Calu3 (cell line): ENCODE results near the gene SIX4. TPM values are rescaled to one million over a fixed set of nuclear protein-coding genes. Genes with fewer than 3 reads are reported as not detected.

Experiments
- BruUV-seq: library from RNA; stranded (reverse); fragments of 400-500 nt; replicated peaks from 2 replicates; lab custom pipeline; 2021; lab: Mats Ljungman, UMichigan
- CTCF ChIA-PET: fragments of 300-600 bp; sonication (Branson Sonifier 250); formaldehyde crosslinking; loops from one replicate; lab custom pipeline; 2022; ENCODE audit warnings: antibody characterized with exemption; lab: Charles Lee
- DNase-seq: peaks from one replicate; pipeline ENCODE4 v3.0.0; 2022
- H3K27ac Mint-ChIP-seq: one replicate; pipeline ENCODE4 v1.8.0; 2022; ENCODE audit warnings: mixed read lengths; ENCODE audit not compliant: unreplicated experiment
- H3K27me3 Mint-ChIP-seq: one replicate; pipeline ENCODE4 v1.8.0; 2022; ENCODE audit warnings: mixed read lengths; ENCODE audit not compliant: unreplicated experiment
- H3K36me3 Mint-ChIP-seq: one replicate; pipeline ENCODE4 v1.8.0; 2022; ENCODE audit warnings: mild to moderate bottlenecking, moderate library complexity, mixed read lengths; ENCODE audit not compliant: insufficient read depth, unreplicated experiment
- H3K4me1 Mint-ChIP-seq: one replicate; pipeline ENCODE4 v1.8.0; 2022; ENCODE audit warnings: mild to moderate bottlenecking, low read depth, mixed read lengths; ENCODE audit not compliant: unreplicated experiment
- H3K4me3 Mint-ChIP-seq: one replicate; pipeline ENCODE4 v1.8.0; 2022; ENCODE audit warnings: mild to moderate bottlenecking, low read depth, moderate library complexity, mixed read lengths; ENCODE audit not compliant: unreplicated experiment
- H3K9me3 Mint-ChIP-seq: one replicate; pipeline ENCODE4 v1.8.0; 2022; ENCODE audit warnings: low read depth, mixed read lengths; ENCODE audit not compliant: unreplicated experiment
- intact Hi-C: fragments of 100-400 bp; cut with micrococcal nuclease; formaldehyde crosslinking; loops from one replicate; pipeline ENCODE4 v1.10.0; 2022; ENCODE audit not compliant: unreplicated experiment
- total RNA-seq: library from RNA; stranded (reverse); gene quantifications from 2 replicates; pipeline ENCODE4 v1.2.3, GENCODE V29; 2022
- TF ChIP-seq, protein P1 (sequence below): fragments of 200-600 bp; IDR thresholded peaks from one replicate; pipeline ENCODE4 v1.8.0; 2022; ENCODE audit warnings: antibody characterized with exemption; ENCODE audit not compliant: unreplicated experiment

The SIX4 gene
- total RNA-seq, 1 experiment from 2014 or later: 20.9 TPM

GRCh38 chr14:60691383-60692113, 32.6 kb downstream of the SIX4 start:
- H3K4me1 Mint-ChIP-seq: peaks cover 9% of the 10 kb centered on the region
- intact Hi-C loops: no loop called here
- no peak overlapping the region for H3K27ac Mint-ChIP-seq
- TF ChIP-seq, protein P1, sequence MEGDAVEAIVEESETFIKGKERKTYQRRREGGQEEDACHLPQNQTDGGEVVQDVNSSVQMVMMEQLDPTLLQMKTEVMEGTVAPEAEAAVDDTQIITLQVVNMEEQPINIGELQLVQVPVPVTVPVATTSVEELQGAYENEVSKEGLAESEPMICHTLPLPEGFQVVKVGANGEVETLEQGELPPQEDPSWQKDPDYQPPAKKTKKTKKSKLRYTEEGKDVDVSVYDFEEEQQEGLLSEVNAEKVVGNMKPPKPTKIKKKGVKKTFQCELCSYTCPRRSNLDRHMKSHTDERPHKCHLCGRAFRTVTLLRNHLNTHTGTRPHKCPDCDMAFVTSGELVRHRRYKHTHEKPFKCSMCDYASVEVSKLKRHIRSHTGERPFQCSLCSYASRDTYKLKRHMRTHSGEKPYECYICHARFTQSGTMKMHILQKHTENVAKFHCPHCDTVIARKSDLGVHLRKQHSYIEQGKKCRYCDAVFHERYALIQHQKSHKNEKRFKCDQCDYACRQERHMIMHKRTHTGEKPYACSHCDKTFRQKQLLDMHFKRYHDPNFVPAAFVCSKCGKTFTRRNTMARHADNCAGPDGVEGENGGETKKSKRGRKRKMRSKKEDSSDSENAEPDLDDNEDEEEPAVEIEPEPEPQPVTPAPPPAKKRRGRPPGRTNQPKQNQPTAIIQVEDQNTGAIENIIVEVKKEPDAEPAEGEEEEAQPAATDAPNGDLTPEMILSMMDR: no peak
- BruUV-seq: no TSS peak
- CTCF ChIA-PET: interaction anchor here (1.2 kb wide), 2 partner anchors 8 to 41 kb away, joined by 4 to 5 read pairs; no protein-coding TSS in a partner anchor
- no peaks in the 10 kb centered on the region for H3K27me3 Mint-ChIP-seq
- H3K36me3 Mint-ChIP-seq: no peaks in the 10 kb centered on the region
- DNase-seq: no peak
- no peak overlapping the region for H3K4me3 Mint-ChIP-seq
- no peaks in the 10 kb centered on the region for H3K9me3 Mint-ChIP-seq

DNA sequence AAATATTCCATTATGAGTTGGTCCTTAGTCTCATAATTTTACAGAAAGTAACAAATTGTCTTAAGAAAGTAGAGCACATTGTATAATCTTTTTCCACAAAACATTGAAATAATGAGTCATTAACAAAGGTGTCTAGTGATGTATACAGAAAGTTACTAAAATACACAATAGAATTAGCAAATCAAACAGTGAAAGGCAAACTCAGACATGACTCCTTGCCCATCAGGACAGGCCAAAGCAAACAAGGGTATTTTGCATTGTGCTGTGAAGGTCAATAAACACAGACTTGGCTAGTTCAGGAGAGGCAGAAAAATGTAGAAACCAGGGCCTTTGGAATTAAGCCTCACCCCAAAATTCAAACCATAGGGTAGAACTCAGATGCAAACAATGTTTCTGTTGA, 37.3 kb downstream of the SIX4 start:
- Mint-ChIP-seq H3K36me3 (no peaks in the 10 kb centered on the region), H3K4me1 (peaks cover 9% of the 10 kb centered on the region), H3K27me3 (no peaks in the 10 kb centered on the region), H3K9me3 (no peaks in the 10 kb centered on the region), H3K27ac (no peak overlapping the region), H3K4me3 (no peak overlapping the region)
- intact Hi-C loops: no loop called here
- CTCF ChIA-PET: no interaction called here
- DNase-seq: no peak
- TF ChIP-seq, protein P1: no peak
- BruUV-seq: no TSS peak

GRCh38 chr14:60684203-60684602, 39.9 kb downstream of the SIX4 start:
- H3K36me3 Mint-ChIP-seq: no peaks in the 10 kb centered on the region
- no peak overlapping the region for H3K27ac Mint-ChIP-seq
- no peak for DNase-seq
- H3K4me1 Mint-ChIP-seq: peaks cover 9% of the 10 kb centered on the region
- intact Hi-C loops: no loop called here
- no peaks in the 10 kb centered on the region for H3K27me3 Mint-ChIP-seq
- no TSS peak for BruUV-seq
- H3K9me3 Mint-ChIP-seq: no peaks in the 10 kb centered on the region
- H3K4me3 Mint-ChIP-seq: no peak overlapping the region
- TF ChIP-seq, protein P1: no peak
- CTCF ChIA-PET: no interaction called here

DNA sequence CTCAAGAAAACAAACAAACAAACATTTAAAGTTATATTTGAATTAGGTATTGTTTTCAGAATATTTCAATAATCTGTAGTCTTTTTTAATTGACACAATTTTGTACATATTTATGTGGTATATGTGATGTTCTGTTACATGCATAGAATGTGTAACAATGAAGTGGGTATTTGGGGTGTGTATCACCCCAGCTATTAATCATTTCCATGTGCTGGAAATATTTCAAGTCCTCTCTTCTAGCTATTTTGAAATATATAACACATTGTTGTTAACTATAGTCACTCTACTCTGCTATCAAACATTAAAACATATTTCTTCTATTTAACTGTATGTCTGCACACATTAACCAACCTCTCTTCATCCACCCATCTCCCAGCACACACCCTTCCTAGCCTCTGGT, 42.9 kb downstream of the SIX4 start:
- Mint-ChIP-seq H3K27me3 (no peaks in the 10 kb centered on the region), H3K4me3 (no peak overlapping the region), H3K9me3 (no peaks in the 10 kb centered on the region), H3K4me1 (no peaks in the 10 kb centered on the region), H3K27ac (no peak overlapping the region), H3K36me3 (no peaks in the 10 kb centered on the region)
- intact Hi-C loops: no loop called here
- TF ChIP-seq, protein P1: no peak
- CTCF ChIA-PET: no interaction called here
- no peak for DNase-seq
- no TSS peak for BruUV-seq
